ENCODE results near the gene COL23A1.

COL23A1 gene

GRCh38 chr5:178431782-178432165 lies 158.4 kb downstream of the COL23A1 start:
- DNase-seq, result no peak

GRCh38 chr5:178431063-178431781 lies 159.0 kb downstream of the COL23A1 start:
- no peak for DNase-seq

GRCh38 chr5:178430186-178431062 lies 159.8 kb downstream of the COL23A1 start:
- no peak for DNase-seq

- no peak for DNase-seq
Observed at GRCh38 chr5:178429491-178430185, 160.6 kb downstream of the COL23A1 start.

- no peak for DNase-seq
Observed at GRCh38 chr5:178429156-178429468, 161.1 kb downstream of the COL23A1 start.

- no peak for DNase-seq
Observed at GRCh38 chr5:178428341-178429155, 161.6 kb downstream of the COL23A1 start.

GRCh38 chr5:178427576-178428197 lies 162.5 kb downstream of the COL23A1 start:
- DNase-seq, result no peak

GRCh38 chr5:178426326-178427130 lies 163.7 kb downstream of the COL23A1 start:
- DNase-seq, result no peak

GRCh38 chr5:178425621-178426068 lies 164.5 kb downstream of the COL23A1 start:
- DNase-seq, result no peak

- DNase-seq, result no peak
Observed at GRCh38 chr5:178424810-178425177, 165.4 kb downstream of the COL23A1 start.

- no peak for DNase-seq
Observed at GRCh38 chr5:178423901-178424809, 166.0 kb downstream of the COL23A1 start.

GRCh38 chr5:178423431-178423830 lies 166.8 kb downstream of the COL23A1 start:
- DNase-seq, result no peak

- DNase-seq, result no peak
Observed at GRCh38 chr5:178422400-178422775, 167.8 kb downstream of the COL23A1 start.

GRCh38 chr5:178421699-178422399 lies 168.3 kb downstream of the COL23A1 start:
- no peak for DNase-seq

GRCh38 chr5:178421128-178421527 lies 169.1 kb downstream of the COL23A1 start:
- DNase-seq, result no peak

- no peak for DNase-seq
Observed at GRCh38 chr5:178420354-178420781, 169.8 kb downstream of the COL23A1 start.

- DNase-seq, result no peak
Observed at GRCh38 chr5:178419651-178420050, 170.5 kb downstream of the COL23A1 start.

GRCh38 chr5:178419196-178419595 lies 171.0 kb downstream of the COL23A1 start:
- DNase-seq, result no peak

- DNase-seq, result no peak
Observed at GRCh38 chr5:178418471-178419010, 171.7 kb downstream of the COL23A1 start.

Data from activated naive CD4-positive, alpha-beta T cell (primary cell).